GM15510 (cell line): ENCODE results near the gene ADSS1.

Source experiments
- POLR2A ChIP-seq: IDR thresholded peaks from 3 replicates; pipeline ENCODE4 v1.6.1; 2011; ENCODE audit warnings: borderline replicate concordance; ENCODE audit not compliant: insufficient read length; ENCODE audit errors: extremely low read depth

ADSS1 gene

DNA sequence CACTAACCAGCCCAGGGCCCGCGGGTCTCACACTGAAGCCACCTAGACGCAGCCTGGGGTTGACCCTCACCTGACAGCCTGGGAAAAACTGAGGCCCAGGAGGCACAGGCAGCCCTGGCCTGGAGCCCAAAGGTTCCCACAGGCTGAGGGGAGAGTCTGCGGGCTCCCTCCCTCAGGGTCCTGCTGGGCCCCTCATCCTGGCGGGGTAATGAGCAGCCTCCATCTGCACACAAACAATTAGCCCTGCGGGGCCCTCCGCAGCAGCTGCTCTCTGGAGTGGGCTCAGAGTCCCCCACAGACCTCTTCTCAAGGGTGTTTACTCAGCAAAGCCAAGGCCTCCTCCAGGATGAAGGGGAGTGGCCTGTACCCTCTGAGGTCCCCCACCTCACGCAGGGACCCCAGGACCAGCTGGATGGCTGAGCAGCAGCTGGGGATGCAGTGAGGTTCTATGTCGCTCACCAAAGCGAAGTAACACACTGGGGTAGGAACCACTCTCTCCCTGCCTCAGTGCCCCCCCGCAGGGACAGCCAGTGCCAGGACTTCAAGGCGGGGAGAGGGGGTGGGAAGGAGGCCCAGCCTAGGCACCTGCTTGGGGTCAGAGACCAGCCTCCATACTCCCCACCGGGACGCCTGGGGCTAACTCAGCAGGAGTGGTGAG is 64.3 kb downstream of the ADSS1 start:
- TF ChIP-seq POLR2A: no peak

GRCh38 chr14:104788873-104789663 is 65.0 kb downstream of the ADSS1 start:
- no peak for TF ChIP-seq POLR2A

DNA sequence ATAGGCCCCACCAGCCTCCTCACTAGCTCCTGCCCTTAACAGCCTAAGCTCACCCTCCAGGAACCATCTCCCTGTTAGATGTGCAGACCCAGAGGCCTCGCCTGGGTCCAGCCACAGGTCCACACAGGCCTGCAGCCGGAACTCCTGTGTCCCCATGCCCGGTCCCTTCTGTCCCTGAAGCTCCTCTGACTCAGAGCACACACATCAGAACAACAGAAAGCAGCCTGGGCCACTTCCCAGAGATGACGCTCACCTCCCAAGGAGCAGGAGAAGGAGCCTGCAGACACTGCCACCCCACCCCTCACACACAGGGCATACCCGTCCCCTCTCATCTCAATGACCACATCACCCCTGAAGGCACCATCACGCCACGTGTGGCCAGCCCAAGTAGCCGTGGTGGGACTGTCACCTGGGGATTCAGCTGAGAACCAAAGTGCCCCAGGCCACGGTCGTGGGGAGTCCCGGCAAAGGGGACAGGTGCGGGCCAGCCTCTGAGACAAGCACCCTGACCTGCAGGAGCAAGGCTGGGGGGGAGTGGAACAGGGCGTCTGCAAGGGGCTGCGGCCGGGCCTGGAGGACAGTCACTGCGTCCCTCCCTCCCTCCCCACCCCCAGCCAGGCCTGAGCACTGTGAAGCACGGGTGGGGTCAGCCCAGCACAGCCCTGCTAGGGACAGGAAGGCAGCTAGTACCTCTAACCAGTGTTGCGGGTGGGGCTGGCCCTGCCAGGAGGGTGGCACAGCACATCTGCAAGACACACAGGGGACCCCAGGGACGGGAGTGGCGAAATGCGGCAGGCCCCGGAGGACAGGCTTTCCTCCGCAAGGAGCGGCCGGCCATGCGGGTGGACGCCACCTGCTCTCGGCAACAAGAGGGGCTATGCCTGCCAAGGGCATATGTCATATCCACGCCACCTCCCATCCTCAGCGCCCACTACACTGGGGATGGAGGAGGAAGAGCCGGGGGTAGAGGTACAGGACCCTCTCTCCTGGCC is 66.0 kb downstream of the ADSS1 start:
- TF ChIP-seq POLR2A: no peak

- TF ChIP-seq POLR2A: no peak
Measured at GRCh38 chr14:104791425-104791824, 67.4 kb downstream of the ADSS1 start.

DNA sequence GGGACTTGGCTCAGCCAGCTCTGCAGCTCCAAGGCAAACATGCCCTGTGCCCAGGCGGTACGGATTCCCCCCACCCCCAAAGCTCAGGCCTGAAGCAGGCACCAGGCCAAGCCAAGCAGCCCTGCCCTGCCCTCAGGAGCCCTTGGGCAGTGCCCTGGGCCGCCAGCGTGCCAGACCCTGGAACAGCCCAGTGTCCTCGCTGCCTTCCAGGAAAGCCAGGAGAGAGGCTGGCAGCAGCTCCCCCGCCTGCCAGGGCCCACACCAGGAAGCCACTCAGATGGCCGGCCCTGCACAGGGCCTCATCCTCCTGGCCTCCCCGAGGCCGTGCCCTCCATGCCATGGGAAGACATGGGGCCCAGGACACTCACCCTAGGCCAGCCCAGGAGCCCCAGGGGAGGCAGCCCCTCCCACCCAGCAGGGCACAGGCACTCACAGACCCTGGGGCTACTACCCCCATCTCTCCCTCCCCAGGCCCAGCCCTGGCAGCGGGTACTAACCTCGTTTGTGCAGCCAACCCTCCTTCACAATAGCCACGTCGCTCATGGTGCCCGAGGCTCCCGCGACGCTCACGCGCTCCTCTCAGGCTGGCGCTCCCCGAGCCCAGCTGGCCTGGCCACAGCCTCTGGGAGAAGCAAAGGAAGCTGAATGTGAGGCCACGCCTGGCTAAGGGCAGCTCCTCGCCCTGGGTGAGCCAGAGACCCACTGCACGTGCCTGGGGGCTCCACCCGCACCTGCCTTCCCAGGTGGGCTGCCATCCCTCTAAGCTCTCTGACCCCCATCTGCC is 68.3 kb downstream of the ADSS1 start:
- no peak for TF ChIP-seq POLR2A

GRCh38 chr14:104792945-104793702 is 69.1 kb downstream of the ADSS1 start:
- no peak for TF ChIP-seq POLR2A

DNA sequence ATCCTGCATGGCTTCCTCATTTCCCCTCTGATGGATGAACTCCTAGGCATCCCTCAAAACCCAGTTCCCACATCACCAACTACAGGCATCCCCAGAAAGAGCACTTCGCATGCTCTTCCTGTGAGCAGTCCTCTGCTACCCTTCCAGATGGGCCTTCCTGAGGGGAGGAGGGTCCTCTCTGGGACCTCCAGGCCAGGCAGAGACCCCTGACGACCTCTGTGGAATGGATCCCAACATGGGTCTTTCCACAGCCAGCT is 69.6 kb downstream of the ADSS1 start:
- no peak for TF ChIP-seq POLR2A

DNA sequence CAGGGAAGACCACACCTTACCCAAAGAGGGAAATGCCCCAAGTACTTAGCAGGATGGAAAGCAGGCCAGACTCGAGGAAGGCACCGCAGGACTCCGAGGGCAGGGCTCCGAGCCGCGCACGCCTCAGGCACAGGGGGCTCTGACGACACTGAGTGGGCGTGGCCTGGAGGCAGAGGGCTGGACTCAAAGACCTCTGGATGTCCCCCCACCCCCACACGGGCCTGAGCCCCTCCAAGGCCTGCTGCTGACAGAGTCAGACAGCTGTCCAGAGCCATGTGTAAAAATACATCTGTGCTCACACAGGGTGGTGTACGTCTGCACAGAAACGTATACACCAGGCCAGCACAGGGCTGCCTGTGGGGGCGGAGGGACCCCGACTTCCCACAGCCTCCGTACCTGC is 70.1 kb downstream of the ADSS1 start:
- TF ChIP-seq POLR2A: no peak

DNA sequence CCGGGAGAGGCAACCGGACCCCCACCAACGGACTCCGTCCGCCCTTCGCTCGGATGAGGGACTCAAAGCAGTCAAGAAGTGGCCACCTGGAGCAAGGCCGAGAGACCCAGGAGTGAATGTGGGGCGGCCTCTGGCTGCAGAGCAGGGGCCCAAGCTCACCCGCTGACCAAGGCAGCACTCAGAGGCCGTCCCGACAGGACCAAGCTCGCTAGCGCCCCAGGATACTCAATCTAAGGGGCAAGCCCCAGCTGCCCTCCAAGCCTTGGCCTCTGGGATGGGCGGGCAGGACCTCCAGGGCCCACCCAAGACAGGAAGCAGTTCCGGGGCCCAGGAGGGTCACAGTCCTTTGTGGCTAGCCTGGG is 70.6 kb downstream of the ADSS1 start:
- TF ChIP-seq POLR2A: no peak

- no peak for TF ChIP-seq POLR2A
Measured at GRCh38 chr14:104794993-104795780, 71.2 kb downstream of the ADSS1 start, which contains the start of gene AKT1. TSS of gene AKT1 (minus strand) at chr14:104795748. CDS start at chr14:104792643, 3,105 bp downstream.

- peak; percentile 62 for TF ChIP-seq POLR2A
Measured at GRCh38 chr14:104795781-104796686, 72.0 kb downstream of the ADSS1 start.

DNA sequence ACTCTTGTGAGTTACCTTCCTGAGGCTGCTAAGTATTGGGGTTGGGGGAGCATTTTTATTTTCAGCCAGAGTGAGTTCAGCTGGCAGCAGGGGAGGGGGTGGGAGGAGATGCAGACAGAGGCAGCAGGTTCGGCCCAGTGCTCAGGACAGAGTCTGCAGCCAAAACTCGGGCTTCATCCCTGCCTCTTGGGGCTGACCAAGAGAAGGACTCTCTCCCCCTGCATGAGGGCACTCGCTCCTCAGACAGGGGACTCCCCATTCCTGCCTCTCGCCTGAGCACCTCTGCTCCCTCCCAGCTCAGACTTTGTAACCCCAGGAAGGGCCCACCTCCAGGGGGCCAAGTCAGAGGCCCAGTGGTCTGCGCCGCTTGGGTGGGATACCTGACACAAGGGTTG is 72.7 kb downstream of the ADSS1 start:
- TF ChIP-seq POLR2A: no peak
